Measurements from ENCODE around the gene CNTN5.

CNTN5 gene

GRCh38 chr11:99383648-99384245, 363.0 kb downstream of the CNTN5 start:
- TF ChIP-seq TAF1 (IDR thresholded peaks at IDR 0.05; ENCODE audit: low read depth), result no peak
- TF ChIP-seq MAX (IDR thresholded peaks at IDR 0.05), result no peak
- TF ChIP-seq FOXM1 (IDR thresholded peaks at IDR 0.05; ENCODE audit: borderline replicate concordance, low read depth), result no peak
- no peak for TF ChIP-seq NFIC (IDR thresholded peaks at IDR 0.05)
- no peak for TF ChIP-seq TEAD4 (IDR thresholded peaks at IDR 0.05)
- TF ChIP-seq TCF12 (IDR thresholded peaks at IDR 0.05; ENCODE audit: low read depth), result no peak
- no peak for TF ChIP-seq YY1 (IDR thresholded peaks at IDR 0.05; ENCODE audit: low read depth)
- no peak for TF ChIP-seq EGR1 (IDR thresholded peaks at IDR 0.05)
- no peak for TF ChIP-seq EP300 (IDR thresholded peaks at IDR 0.05; ENCODE audit: borderline replicate concordance)
- TF ChIP-seq ZBTB7A (IDR thresholded peaks at IDR 0.05; ENCODE audit: low read depth), result no peak
- TF ChIP-seq CREB1 (IDR thresholded peaks at IDR 0.05; ENCODE audit: low read depth), result no peak
- TF ChIP-seq REST (IDR thresholded peaks at IDR 0.05; ENCODE audit: low read depth), result no peak
- TF ChIP-seq RAD21 (IDR thresholded peaks at IDR 0.05; ENCODE audit: low read depth), result no peak
- TF ChIP-seq CEBPB (IDR thresholded peaks at IDR 0.05), result no peak
- TF ChIP-seq USF1 (IDR thresholded peaks at IDR 0.05), result no peak

GRCh38 chr11:99391245-99391644, 370.5 kb downstream of the CNTN5 start:
- no peak for TF ChIP-seq CREB1 (IDR thresholded peaks at IDR 0.05; ENCODE audit: low read depth)

- TF ChIP-seq REST (IDR thresholded peaks at IDR 0.05; ENCODE audit: low read depth) (no peak), RAD21 (IDR thresholded peaks at IDR 0.05; ENCODE audit: low read depth) (no peak), YY1 (IDR thresholded peaks at IDR 0.05; ENCODE audit: low read depth) (no peak), CEBPB (IDR thresholded peaks at IDR 0.05) (no peak), ZBTB7A (IDR thresholded peaks at IDR 0.05; ENCODE audit: low read depth) (no peak)
These were observed 385.6 kb downstream of the CNTN5 start for GRCh38 chr11:99406345-99406744.

GRCh38 chr11:99410636-99411035, 389.9 kb downstream of the CNTN5 start:
- no peak for TF ChIP-seq USF1 (IDR thresholded peaks at IDR 0.05)

- no peak for TF ChIP-seq EP300 (IDR thresholded peaks at IDR 0.05; ENCODE audit: borderline replicate concordance)
- no peak for TF ChIP-seq REST (IDR thresholded peaks at IDR 0.05; ENCODE audit: low read depth)
- no peak for TF ChIP-seq NFIC (IDR thresholded peaks at IDR 0.05)
- no peak for TF ChIP-seq YY1 (IDR thresholded peaks at IDR 0.05; ENCODE audit: low read depth)
- TF ChIP-seq MAX (IDR thresholded peaks at IDR 0.05), result no peak
- no peak for TF ChIP-seq USF1 (IDR thresholded peaks at IDR 0.05)
- TF ChIP-seq ZBTB7A (IDR thresholded peaks at IDR 0.05; ENCODE audit: low read depth), result no peak
- TF ChIP-seq TEAD4 (IDR thresholded peaks at IDR 0.05), result no peak
- TF ChIP-seq TAF1 (IDR thresholded peaks at IDR 0.05; ENCODE audit: low read depth), result no peak
- no peak for TF ChIP-seq RAD21 (IDR thresholded peaks at IDR 0.05; ENCODE audit: low read depth)
These were observed 398.4 kb downstream of the CNTN5 start for GRCh38 chr11:99418927-99419720.

Data from Ishikawa (cell line).